ENCODE results near the gene TMEM43. TPM values are rescaled to one million over a fixed set of nuclear protein-coding genes. Genes with fewer than 3 reads are reported as not detected.

The TMEM43 gene
- total and polyA plus RNA-seq, 2 of the 13 experiments (the other 11 are each of a cell fraction or from before 2014, with no cell fraction given): 48.9 to 50.5 TPM

DNA sequence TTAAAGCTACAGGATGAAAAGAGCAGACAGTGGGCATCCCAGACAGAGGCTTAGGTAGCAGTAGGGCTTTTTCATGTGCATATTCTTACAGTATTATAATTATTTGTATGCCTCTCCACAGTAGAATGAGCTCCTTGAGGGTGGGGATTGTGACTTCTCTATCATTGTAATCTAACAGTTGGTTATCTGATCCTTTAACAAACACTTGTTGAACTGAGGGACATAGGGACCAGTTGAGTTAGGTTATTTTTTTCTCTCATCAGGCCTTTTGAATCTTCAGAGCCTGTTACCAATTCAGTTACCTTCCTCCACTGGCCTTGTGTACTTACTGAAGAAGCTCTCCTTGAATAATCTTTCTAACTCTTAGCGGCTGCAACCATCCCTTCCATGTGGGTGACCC, 54.9 kb downstream of the TMEM43 start:
- H3K4me1 ChIP-seq (ENCODE audit: insufficient read depth, low read length): peaks cover 59% of the 10 kb centered on the region
- ATAC-seq (no peak), FAIRE-seq (no peak), DNase-seq (ENCODE audit: low spot score) (no peak)
- BruUV-seq (replicated peaks): no TSS peak
- peak overlapping the region; percentile 69 for H3K4me2 ChIP-seq (ENCODE audit: low read depth, low read length)
- ChIA-PET POLR2A (interaction anchor here (3.0 kb wide), 1 partner anchor 55 kb away, joined by 75 read pairs; the partner anchor contains the start of genes CHCHD4 and TMEM43), CTCF (ENCODE audit: low intra/inter-chr PET ratio, low total read pairs) (no interaction called here)
- TF ChIP-seq ZNF777 (CRISPR knock-in tag; IDR thresholded peaks at IDR 0.05): no peak
- no peak overlapping the region for H3K27ac ChIP-seq (ENCODE audit: extremely low read length, insufficient read depth, low read length)
- peaks cover 7 to 13% of the 10 kb centered on the region in 2 experiments; a peak in 4 of 5 replicates for H3K36me3 ChIP-seq (replicated peaks in 1 of 2; ENCODE audit: control insufficient read depth in 1 of 2, insufficient read depth in 2 of 2, low read length in 2 of 2)
- H3K9ac ChIP-seq (ENCODE audit: insufficient read depth, low read depth, low read length): peak overlapping the region; percentile 99
- peaks cover 62% of the 10 kb centered on the region for H3K79me2 ChIP-seq (ENCODE audit: insufficient read depth, low read length)
- H3K27me3 ChIP-seq (ENCODE audit: control insufficient read depth in 1 of 2, insufficient read depth in 2 of 2, low read length in 2 of 2): no peaks in the 10 kb centered on the region; a peak in 1 of 5 replicates
- H4K20me1 ChIP-seq (ENCODE audit: insufficient read depth, low read length): no peaks in the 10 kb centered on the region
- H2AFZ ChIP-seq (ENCODE audit: low read length): no peak overlapping the region
- intact Hi-C loops (cut with micrococcal nuclease; ENCODE audit: unreplicated experiment): loop anchor here (2.0 to 5.0 kb wide), 2 partner anchors 61 to 1212 kb away; no protein-coding TSS in a partner anchor
- WGBS (ENCODE audit: low lambda C conversion rate): 85% methylated on average over 1 of the region's 1 CpG
- in situ Hi-C loops (cut with HindIII; ENCODE audit: extremely low pct_ligation_motif_present, low pct_unique_long_range_greater_than_20kb): no loop called here
- H3K4me3 ChIP-seq (replicated peaks in 1 of 3; ENCODE audit: insufficient read depth in 1 of 3, low read depth in 2 of 3, low read length in 3 of 3): peak overlapping the region; percentile 88 to 95 (median 95); a peak in 5 of 6 replicates
- H3K9me3 ChIP-seq (ENCODE audit: low read length): no peaks in the 10 kb centered on the region

DNA sequence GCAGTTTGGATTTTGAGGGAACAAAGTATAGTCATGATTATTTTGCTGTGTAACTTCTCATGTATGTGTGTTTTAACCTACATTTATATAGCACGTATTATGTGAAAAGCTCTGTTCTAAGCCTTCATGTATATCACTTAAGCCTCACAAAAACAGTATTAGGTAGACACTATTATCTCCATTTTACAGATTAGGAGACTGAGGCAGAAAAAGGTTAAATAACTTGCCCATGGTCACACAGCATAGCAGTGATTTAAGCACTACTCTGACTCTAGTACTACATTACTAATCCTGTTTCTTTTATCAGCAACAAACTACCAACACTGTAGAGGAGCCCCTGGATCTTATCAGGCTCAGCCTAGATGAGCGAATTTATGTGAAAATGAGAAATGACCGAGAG, 56.4 kb downstream of the TMEM43 start:
- ChIA-PET POLR2A (interaction anchor here (0.6 kb wide), 1 partner anchor 1220 kb away, joined by 4 read pairs; no protein-coding TSS in a partner anchor), CTCF (ENCODE audit: low intra/inter-chr PET ratio, low total read pairs) (no interaction called here)
- no peak overlapping the region for H3K27ac ChIP-seq (ENCODE audit: extremely low read length, insufficient read depth, low read length)
- no peak for ATAC-seq
- TF ChIP-seq, protein P1, sequence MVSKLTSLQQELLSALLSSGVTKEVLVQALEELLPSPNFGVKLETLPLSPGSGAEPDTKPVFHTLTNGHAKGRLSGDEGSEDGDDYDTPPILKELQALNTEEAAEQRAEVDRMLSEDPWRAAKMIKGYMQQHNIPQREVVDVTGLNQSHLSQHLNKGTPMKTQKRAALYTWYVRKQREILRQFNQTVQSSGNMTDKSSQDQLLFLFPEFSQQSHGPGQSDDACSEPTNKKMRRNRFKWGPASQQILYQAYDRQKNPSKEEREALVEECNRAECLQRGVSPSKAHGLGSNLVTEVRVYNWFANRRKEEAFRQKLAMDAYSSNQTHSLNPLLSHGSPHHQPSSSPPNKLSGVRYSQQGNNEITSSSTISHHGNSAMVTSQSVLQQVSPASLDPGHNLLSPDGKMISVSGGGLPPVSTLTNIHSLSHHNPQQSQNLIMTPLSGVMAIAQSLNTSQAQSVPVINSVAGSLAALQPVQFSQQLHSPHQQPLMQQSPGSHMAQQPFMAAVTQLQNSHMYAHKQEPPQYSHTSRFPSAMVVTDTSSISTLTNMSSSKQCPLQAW (CRISPR knock-in tag; IDR thresholded peaks at IDR 0.05): no peak
- TF ChIP-seq ZNF337 (CRISPR knock-in tag; IDR thresholded peaks at IDR 0.05; ENCODE audit: borderline replicate concordance, low read depth) (no peak), KDM4B (CRISPR knock-in tag; IDR thresholded peaks at IDR 0.05) (no peak), ZNF629 (CRISPR knock-in tag; conservative IDR thresholded peaks at IDR 0.05) (peak; percentile 66)
- no peak overlapping the region for H2AFZ ChIP-seq (ENCODE audit: low read length)
- H3K9ac ChIP-seq (ENCODE audit: insufficient read depth, low read depth, low read length): no peak overlapping the region; the same call in 1 of the 2 replicates
- H3K4me1 ChIP-seq (ENCODE audit: insufficient read depth, low read length): peaks cover 45% of the 10 kb centered on the region
- peaks cover 7 to 22% of the 10 kb centered on the region in 2 experiments for H3K36me3 ChIP-seq (replicated peaks in 1 of 2; ENCODE audit: control insufficient read depth in 1 of 2, insufficient read depth in 2 of 2, low read length in 2 of 2)
- H3K79me2 ChIP-seq (ENCODE audit: insufficient read depth, low read length): peaks cover 51% of the 10 kb centered on the region
- intact Hi-C loops (cut with micrococcal nuclease; ENCODE audit: unreplicated experiment) (no loop called here), in situ Hi-C loops (cut with HindIII; ENCODE audit: extremely low pct_ligation_motif_present, low pct_unique_long_range_greater_than_20kb) (no loop called here)
- H4K20me1 ChIP-seq (ENCODE audit: insufficient read depth, low read length): no peaks in the 10 kb centered on the region
- H3K4me2 ChIP-seq (ENCODE audit: low read depth, low read length): no peak overlapping the region
- FAIRE-seq: no peak
- no TSS peak for BruUV-seq (replicated peaks)
- no peak for DNase-seq (ENCODE audit: low spot score)
- H3K9me3 ChIP-seq (ENCODE audit: low read length): no peaks in the 10 kb centered on the region
- H3K4me3 ChIP-seq (replicated peaks in 1 of 3; ENCODE audit: insufficient read depth in 1 of 3, low read depth in 2 of 3, low read length in 3 of 3): no peak overlapping the region
- 100% methylated on average over 3 of the region's 3 CpGs for WGBS (ENCODE audit: low lambda C conversion rate)
- H3K27me3 ChIP-seq (ENCODE audit: control insufficient read depth in 1 of 2, insufficient read depth in 2 of 2, low read length in 2 of 2): no peaks in the 10 kb centered on the region; a peak in 1 of 5 replicates
